ENCODE data around the gene STK16. TPM values are rescaled to one million over a fixed set of nuclear protein-coding genes. Genes with fewer than 3 reads are reported as not detected.
A peak's percentile ranks its signal among the peaks of the same experiment; 100 is the strongest.

STK16 gene
- total and polyA plus RNA-seq, 2 of the 13 experiments (the other 11 are each of a cell fraction or from before 2014, with no cell fraction given) = 28.0 to 50.9 TPM

GRCh38 chr2:219281588-219281987 is 36.3 kb downstream of the STK16 start (continued):
- no peak for TF ChIP-seq RERE (CRISPR knock-in tag; IDR thresholded peaks at IDR 0.05; ENCODE audit: low read depth)

GRCh38 chr2:219282375-219282774 is 37.1 kb downstream of the STK16 start:
- no peak overlapping the region for H3K4me3 ChIP-seq (replicated peaks in 1 of 3; ENCODE audit: insufficient read depth in 1 of 3, low read depth in 2 of 3, low read length in 3 of 3)
- H3K27me3 ChIP-seq (ENCODE audit: control insufficient read depth in 1 of 2, insufficient read depth in 2 of 2, low read length in 2 of 2) = no peaks in the 10 kb centered on the region
- peaks cover 32% of the 10 kb centered on the region for H3K4me1 ChIP-seq (ENCODE audit: insufficient read depth, low read length)
- H3K9ac ChIP-seq (ENCODE audit: insufficient read depth, low read depth, low read length) = no peak overlapping the region
- H2AFZ ChIP-seq (ENCODE audit: low read length) = no peak overlapping the region
- H4K20me1 ChIP-seq (ENCODE audit: insufficient read depth, low read length) = no peaks in the 10 kb centered on the region
- in situ Hi-C loops (cut with HindIII; ENCODE audit: extremely low pct_ligation_motif_present, low pct_unique_long_range_greater_than_20kb) (no loop called here), intact Hi-C loops (cut with micrococcal nuclease; ENCODE audit: unreplicated experiment) (no loop called here)
- H3K36me3 ChIP-seq (replicated peaks in 1 of 2; ENCODE audit: control insufficient read depth in 1 of 2, insufficient read depth in 2 of 2, low read length in 2 of 2) = peaks cover 4 to 10% of the 10 kb centered on the region in 2 experiments; a peak in 4 of 5 replicates
- no peak for TF ChIP-seq ZNF446 (CRISPR knock-in tag; IDR thresholded peaks at IDR 0.05)
- no peak for TF ChIP-seq AKNA (CRISPR knock-in tag; IDR thresholded peaks at IDR 0.05; ENCODE audit: borderline replicate concordance)
- TF ChIP-seq ZNF629 (CRISPR knock-in tag; conservative IDR thresholded peaks at IDR 0.05) = peak; percentile 38; the same call in 1 of the 2 replicates
- TF ChIP-seq TSC22D2 (CRISPR knock-in tag; IDR thresholded peaks at IDR 0.05; ENCODE audit: borderline replicate concordance) = no peak
- POLR2A ChIA-PET = interaction anchor here (2.4 kb wide), 1 partner anchor 13 kb away, joined by 6 read pairs; no protein-coding TSS in a partner anchor
- no TSS peak for BruUV-seq (replicated peaks)
- no peak for FAIRE-seq
- H3K27ac ChIP-seq (ENCODE audit: extremely low read length, insufficient read depth, low read length) = no peak overlapping the region
- no peaks in the 10 kb centered on the region for H3K9me3 ChIP-seq (ENCODE audit: low read length)
- WGBS (ENCODE audit: low lambda C conversion rate) = 91% methylated on average over 5 of the region's 5 CpGs
- H3K4me2 ChIP-seq (ENCODE audit: low read depth, low read length) = no peak overlapping the region
- no peaks in the 10 kb centered on the region for H3K79me2 ChIP-seq (ENCODE audit: insufficient read depth, low read length)
- CTCF ChIA-PET (ENCODE audit: low intra/inter-chr PET ratio, low total read pairs) = no interaction called here
- ATAC-seq = no peak
- no peak for DNase-seq (ENCODE audit: low spot score)
